PC-3 (cell line): ENCODE data around the gene IRGQ.

Experiments used
- CTCF ChIP-seq: fragments of 300-600 bp; sonication (generic); conservative IDR thresholded peaks from 2 replicates; pipeline ENCODE4 v1.5.1; 2017; ENCODE audit warnings: antibody characterized with exemption, low read depth, mild to moderate bottlenecking, low read length
- EZH2phosphoT487 ChIP-seq: fragments of 300-600 bp; sonication (generic); IDR thresholded peaks from 2 replicates; pipeline ENCODE4 v1.6.1; 2018; ENCODE audit warnings: mild to moderate bottlenecking, antibody characterized with exemption, low read length, borderline replicate concordance

- TF ChIP-seq EZH2phosphoT487 = no peak
- TF ChIP-seq CTCF = no peak
Measured at GRCh38 chr19:43640424-43640757, 44.5 kb upstream of the IRGQ start.
